ENCODE data around the gene MRPS22. TPM values are rescaled to one million over a fixed set of nuclear protein-coding genes. Genes with fewer than 3 reads are reported as not detected.

Gene MRPS22
- total and polyA plus RNA-seq, 2 of the 13 experiments (the other 11 are each of a cell fraction or from before 2014, with no cell fraction given): 52.7 to 113 TPM

GRCh38 chr3:139327861-139328260, 16.0 kb upstream of the MRPS22 start:
- Histone ChIP-seq H3K4me3 (replicated peaks in 1 of 3; ENCODE audit: insufficient read depth in 1 of 3, low read depth in 2 of 3, low read length in 3 of 3) (no peak overlapping the region), H3K9me3 (ENCODE audit: low read length) (no peaks in the 10 kb centered on the region), H2AFZ (ENCODE audit: low read length) (no peak overlapping the region), H3K27ac (ENCODE audit: extremely low read length, insufficient read depth, low read length) (no peak overlapping the region), H3K27me3 (ENCODE audit: control insufficient read depth in 1 of 2, insufficient read depth in 2 of 2, low read length in 2 of 2) (peaks cover 6 to 28% of the 10 kb centered on the region in 2 experiments; a peak in 4 of 5 replicates), H3K4me2 (ENCODE audit: low read depth, low read length) (no peak overlapping the region), H3K9ac (ENCODE audit: insufficient read depth, low read depth, low read length) (no peak overlapping the region), H3K36me3 (replicated peaks in 1 of 2; ENCODE audit: control insufficient read depth in 1 of 2, insufficient read depth in 2 of 2, low read length in 2 of 2) (no peaks in the 10 kb centered on the region), H4K20me1 (ENCODE audit: insufficient read depth, low read length) (no peaks in the 10 kb centered on the region), H3K4me1 (ENCODE audit: insufficient read depth, low read length) (peaks cover 4% of the 10 kb centered on the region; the same call in 1 of the 2 replicates), H3K79me2 (ENCODE audit: insufficient read depth, low read length) (no peaks in the 10 kb centered on the region)
- ATAC-seq (no peak), DNase-seq (ENCODE audit: low spot score) (no peak), FAIRE-seq (no peak)
- intact Hi-C loops (cut with micrococcal nuclease; ENCODE audit: unreplicated experiment): loop anchor here (2.0 to 10.0 kb wide), 3 partner anchors 43 to 215 kb away; no protein-coding TSS in a partner anchor
- ChIA-PET POLR2A (no interaction called here), CTCF (ENCODE audit: low intra/inter-chr PET ratio, low total read pairs) (no interaction called here)
- in situ Hi-C loops (cut with HindIII; ENCODE audit: extremely low pct_ligation_motif_present, low pct_unique_long_range_greater_than_20kb): loop anchor here (5.0 kb wide), 2 partner anchors 216 to 391 kb away; no protein-coding TSS in a partner anchor
- TF ChIP-seq SMAD9 (CRISPR knock-in tag; IDR thresholded peaks at IDR 0.05) (no peak), ZNF563 (CRISPR knock-in tag; IDR thresholded peaks at IDR 0.05) (no peak), ZNF142 (CRISPR knock-in tag; IDR thresholded peaks at IDR 0.05) (no peak), ZNF547 (CRISPR knock-in tag; IDR thresholded peaks at IDR 0.05) (no peak), MTF2 (CRISPR knock-in tag; IDR thresholded peaks at IDR 0.05; ENCODE audit: borderline replicate concordance) (no peak), ZFP90 (CRISPR knock-in tag; IDR thresholded peaks at IDR 0.05; ENCODE audit: borderline replicate concordance) (no peak)
- WGBS (ENCODE audit: low lambda C conversion rate): 73% methylated on average over 3 of the region's 8 CpGs
- BruUV-seq (replicated peaks): no TSS peak

Data from HepG2 (cell line).